ENCODE results near the gene EXOG.

DNA sequence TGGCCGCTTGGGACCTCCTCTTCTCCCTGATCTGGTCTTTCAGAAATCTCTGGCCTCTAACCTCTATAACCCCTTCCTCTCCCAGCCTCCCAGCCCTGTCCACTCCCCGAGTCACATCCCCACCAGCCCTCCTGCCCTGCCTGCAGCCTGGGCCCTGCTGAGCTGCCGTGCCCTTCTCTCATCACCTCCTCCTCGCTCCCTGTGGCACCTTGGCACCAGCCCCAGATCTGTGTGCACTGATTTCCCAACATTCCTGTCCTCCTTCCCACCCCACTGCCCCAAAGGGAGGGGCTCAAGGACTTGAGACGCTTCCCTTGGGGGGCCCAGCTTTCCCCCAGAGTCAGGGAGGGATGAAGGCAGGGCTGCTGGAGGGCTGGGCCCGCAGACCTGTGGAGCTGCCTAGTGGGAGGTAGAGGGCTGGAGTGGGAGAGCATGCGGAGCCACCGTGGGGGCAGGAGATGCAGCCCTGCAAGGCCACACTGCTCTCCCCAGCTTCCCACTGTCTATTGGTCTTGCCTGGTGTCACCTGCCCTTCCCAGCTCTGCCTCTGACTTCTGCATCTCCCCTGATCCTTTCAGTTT, 42.7 kb downstream of the EXOG start:
- TF ChIP-seq POLR2A (IDR thresholded peaks at IDR 0.05; ENCODE audit: low read length) = no peak
- no peak for TF ChIP-seq GATA1 (IDR thresholded peaks at IDR 0.05; ENCODE audit: low read depth, low read length)

Measured in erythroblast (primary cell).